Kidney (tissue), 14 donors: ENCODE measurements around the gene SH3TC2. TPM values are rescaled to one million over a fixed set of nuclear protein-coding genes. Genes with fewer than 3 reads are reported as not detected.

Experiments
- DNase-seq, 5 donors: peaks; one replicate each; pipeline ENCODE4 v3.0.0-alpha.2; 2013 to 2020
- FAIRE-seq: peaks from 2 replicates; lab custom pipeline; 2012; peaks lifted over from hg19 to GRCh38; lab: Jason Lieb, UNC
- H3K27ac ChIP-seq, 2 donors: one replicate each; pipeline ENCODE4 v1.7.0; 2013; ENCODE audit warnings: low read depth in 2 of 2, low read length in 2 of 2, inconsistent platforms in 1 of 2
- H3K27me3 ChIP-seq: one replicate; pipeline ENCODE4 v1.7.1; 2013; ENCODE audit warnings: low read length, inconsistent platforms; ENCODE audit not compliant: control insufficient read depth, insufficient read depth
- H3K36me3 ChIP-seq, 3 donors: one replicate each; pipeline versions ENCODE4 v1.7.0 to v1.7.1; 2013; ENCODE audit warnings: low read length in 3 of 3, control low read depth in 1 of 3, inconsistent platforms in 1 of 3; ENCODE audit not compliant: insufficient read depth in 3 of 3, control insufficient read depth in 2 of 3
- H3K4me1 ChIP-seq, 3 donors: one replicate each; pipeline versions ENCODE4 v1.7.0 to v1.7.1; 2013; ENCODE audit warnings: low read length in 3 of 3, inconsistent platforms in 1 of 3, low read depth in 1 of 3; ENCODE audit not compliant: control insufficient read depth in 2 of 3, insufficient read depth in 2 of 3
- H3K4me3 ChIP-seq, 3 donors: one replicate each; pipeline versions ENCODE4 v1.7.0 to v1.8.1; 2013; ENCODE audit warnings: low read length in 3 of 3, control low read depth in 1 of 3, inconsistent platforms in 1 of 3
- H3K9ac ChIP-seq, 3 donors: one replicate each; pipeline versions ENCODE4 v1.7.0 to v1.7.1; 2013; ENCODE audit warnings: low read length in 3 of 3, control low read depth in 1 of 3, inconsistent platforms in 1 of 3
- H3K9me3 ChIP-seq, 3 donors: one replicate each; pipeline versions ENCODE4 v1.7.0 to v1.7.1; 2013; ENCODE audit warnings: low read length in 3 of 3, control low read depth in 1 of 3, inconsistent platforms in 1 of 3; ENCODE audit not compliant: control insufficient read depth in 2 of 3, insufficient read depth in 1 of 3
- CTCF ChIP-seq: IDR thresholded peaks from 3 replicates; pipeline ENCODE4 v1.5.1; 2012; ENCODE audit warnings: mild to moderate bottlenecking, moderate library complexity, borderline replicate concordance; ENCODE audit not compliant: insufficient read depth; ENCODE audit errors: extremely low read depth
- intact Hi-C: fragments of 100-400 bp; cut with DNase I; formaldehyde crosslinking; loops from one replicate; pipeline ENCODE4 v1.11.1; 2022
- polyA plus RNA-seq: library from polyadenylated mRNA; stranded (reverse); fragments of 350-450 nt; fragmentation: Illumina TruSeq; extraction: RNeasy Lipid Tissue Mini Kit (QIAGEN cat#74804); gene quantifications from one replicate; pipeline ENCODE4 v1.2.3, GENCODE V29; 2014; ENCODE audit warnings: low read depth, low replicate concordance; ENCODE audit not compliant: insufficient read depth
- total RNA-seq: library from RNA; stranded (reverse); fragmentation: NEBNext Ultra II Directional; extraction: Animal tissue kit (Norgen Biotek cat#: 25700); gene quantifications from one replicate; pipeline ENCODE4 v1.2.1, GENCODE V29; 2021
- donor health status: control.
- donor health status: control.
- donor health status: control.
- donor health status: control.
- donor health status: control.
- donor health status: DM: yes; HTN: yes; CAD: no.
- donor health status: Normal renal cell carcinoma (clear cell type).

The SH3TC2 gene
- total and polyA plus RNA-seq, 2 donors from 2014 or later: 0.17 to 1.3 TPM

GRCh38 chr5:148963664-148964063 lies 99.2 kb downstream of the SH3TC2 start:
- H3K27me3 ChIP-seq: no peaks in the 10 kb centered on the region
- H3K36me3 ChIP-seq: no peaks in the 10 kb centered on the region
- no peak overlapping the region for H3K4me3 ChIP-seq
- no peaks in the 10 kb centered on the region for H3K9me3 ChIP-seq
- no peak for DNase-seq
- H3K9ac ChIP-seq: no peak overlapping the region
- TF ChIP-seq CTCF: no peak
- intact Hi-C loops: no loop called here
- H3K27ac ChIP-seq: no peak overlapping the region
- H3K4me1 ChIP-seq: peaks cover 0 to 4% (median 3%) of the 10 kb centered on the region in 3 donors
- no peak for FAIRE-seq

- Histone ChIP-seq H3K27me3 (no peaks in the 10 kb centered on the region), H3K9ac (no peak overlapping the region), H3K27ac (no peak overlapping the region), H3K36me3 (no peaks in the 10 kb centered on the region), H3K4me3 (no peak overlapping the region), H3K9me3 (no peaks in the 10 kb centered on the region), H3K4me1 (peaks cover 0 to 4% (median 3%) of the 10 kb centered on the region in 3 donors)
- intact Hi-C loops: no loop called here
- TF ChIP-seq CTCF: no peak
- DNase-seq: no peak
- no peak for FAIRE-seq
Observed at GRCh38 chr5:148962761-148963324, 100.0 kb downstream of the SH3TC2 start.

GRCh38 chr5:148962200-148962550 lies 100.7 kb downstream of the SH3TC2 start:
- FAIRE-seq (no peak), DNase-seq (no peak)
- no peaks in the 10 kb centered on the region for H3K9me3 ChIP-seq
- TF ChIP-seq CTCF: no peak
- H3K9ac ChIP-seq: no peak overlapping the region
- no peak overlapping the region for H3K27ac ChIP-seq
- H3K27me3 ChIP-seq: no peaks in the 10 kb centered on the region
- intact Hi-C loops: no loop called here
- peaks cover 0 to 4% (median 3%) of the 10 kb centered on the region in 3 donors for H3K4me1 ChIP-seq
- H3K36me3 ChIP-seq: no peaks in the 10 kb centered on the region
- H3K4me3 ChIP-seq: no peak overlapping the region
